GM19099 (cell line): ENCODE measurements around the gene TENM4.

Experiments used
- POLR2A ChIP-seq: IDR thresholded peaks from 3 replicates; pipeline ENCODE4 v1.6.1; 2011; ENCODE audit warnings: low read depth; ENCODE audit not compliant: insufficient read length; ENCODE audit errors: extremely low read depth

Gene TENM4

DNA sequence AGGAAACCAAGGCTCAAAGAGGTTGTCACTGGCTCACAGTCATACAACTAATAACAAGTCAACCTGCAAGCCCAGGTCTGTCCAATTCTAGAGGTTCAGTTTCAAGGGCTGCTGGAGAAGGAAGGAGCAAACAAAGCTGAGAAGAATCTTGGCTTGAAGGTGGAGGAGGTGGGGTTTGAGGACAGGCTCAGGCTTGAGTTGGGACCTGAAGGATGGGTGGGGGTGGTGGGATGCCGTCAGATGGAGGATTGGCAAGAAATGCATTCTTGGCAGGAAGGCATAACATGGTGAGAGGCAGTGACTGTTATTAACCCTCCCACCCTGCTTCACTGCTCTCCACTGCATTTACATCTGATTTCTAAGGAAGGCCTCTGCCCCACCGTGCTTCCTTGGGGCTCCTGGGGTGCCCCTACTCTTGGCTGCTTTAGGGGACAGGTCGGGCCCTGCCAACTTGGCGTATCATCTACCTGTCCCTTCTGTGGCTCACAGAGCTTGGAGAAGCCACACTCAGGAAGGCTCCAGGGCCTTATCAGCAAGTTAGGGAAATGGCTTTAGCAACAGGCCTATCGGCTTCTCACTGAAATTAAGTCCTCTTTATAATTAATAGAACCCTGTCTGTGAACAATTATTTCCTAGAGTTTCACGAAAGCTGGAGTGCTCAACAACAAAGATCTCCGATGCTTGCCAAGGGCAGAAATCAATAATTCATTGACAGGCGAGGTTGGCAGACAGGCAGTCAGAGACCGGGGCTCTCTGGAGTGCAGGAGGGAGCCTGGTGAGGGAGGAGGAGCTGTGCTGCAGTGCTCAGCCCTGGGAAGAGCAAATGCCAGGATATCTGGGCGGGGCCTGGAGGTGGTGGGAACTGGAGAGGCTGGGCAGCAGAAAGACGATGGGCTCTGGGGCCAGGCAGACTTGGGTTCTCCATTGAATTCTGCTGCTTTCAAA is 781.2 kb downstream of the TENM4 start:
- no peak for TF ChIP-seq POLR2A

DNA sequence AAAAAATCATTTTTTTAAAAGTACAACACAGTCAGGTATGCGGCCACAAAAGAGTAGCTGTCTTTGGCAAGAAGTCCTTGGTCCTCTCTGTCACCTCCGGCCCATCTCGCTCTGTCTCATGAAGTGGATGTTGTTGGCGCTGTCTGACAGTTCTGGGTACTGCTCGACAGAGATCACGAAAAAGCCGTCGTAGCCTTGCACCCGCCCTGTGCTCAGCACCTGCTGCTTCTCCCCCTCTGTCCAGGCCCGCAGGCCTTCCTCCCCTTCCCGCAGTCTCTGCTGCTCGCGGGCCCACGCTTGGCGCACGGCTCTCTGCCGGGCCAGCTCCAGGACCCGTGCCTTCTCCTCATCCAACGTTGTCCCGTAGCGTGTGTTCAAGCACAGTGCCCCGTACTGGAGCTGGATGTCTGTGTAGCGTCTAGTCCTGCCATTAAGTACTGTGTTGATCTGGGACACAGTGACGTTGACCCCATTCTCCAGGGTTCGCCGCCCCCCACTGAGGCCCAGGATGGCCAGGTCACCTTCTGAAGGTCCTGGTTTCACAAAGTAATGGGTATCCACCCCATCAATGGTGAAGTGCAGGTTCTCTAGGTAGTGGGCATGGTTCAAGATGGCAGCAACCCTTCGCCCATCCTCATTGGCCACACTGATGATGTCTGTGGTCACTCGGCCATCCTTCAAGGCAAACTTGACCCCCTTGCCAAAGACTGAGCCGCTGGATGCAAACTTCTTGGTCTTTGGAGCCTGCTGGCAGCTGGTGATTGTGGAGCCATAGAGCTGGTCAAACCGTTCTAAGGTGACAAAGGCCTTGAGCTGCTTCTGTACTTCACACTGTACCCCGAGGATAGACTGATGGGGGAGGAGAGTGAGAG is 782.6 kb downstream of the TENM4 start:
- no peak for TF ChIP-seq POLR2A

DNA sequence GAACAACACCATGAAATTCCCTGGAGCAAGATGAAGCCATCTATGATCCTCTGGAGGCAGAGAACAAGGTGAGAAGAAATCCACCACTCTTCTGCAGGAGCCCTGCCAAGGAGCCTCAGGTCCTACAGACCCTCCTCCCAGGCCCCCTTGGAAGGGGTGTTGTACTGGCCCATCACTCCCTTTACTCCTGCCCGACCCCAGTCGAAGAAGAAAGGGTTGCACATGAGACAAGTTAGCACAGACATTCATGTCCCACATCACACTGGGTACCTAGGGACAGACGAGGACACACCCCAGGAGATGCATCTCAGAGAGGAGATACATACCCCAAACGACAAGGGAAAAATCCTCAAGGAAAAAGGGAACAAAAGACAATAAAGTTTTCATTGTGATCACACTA is 783.4 kb downstream of the TENM4 start:
- TF ChIP-seq POLR2A: no peak

DNA sequence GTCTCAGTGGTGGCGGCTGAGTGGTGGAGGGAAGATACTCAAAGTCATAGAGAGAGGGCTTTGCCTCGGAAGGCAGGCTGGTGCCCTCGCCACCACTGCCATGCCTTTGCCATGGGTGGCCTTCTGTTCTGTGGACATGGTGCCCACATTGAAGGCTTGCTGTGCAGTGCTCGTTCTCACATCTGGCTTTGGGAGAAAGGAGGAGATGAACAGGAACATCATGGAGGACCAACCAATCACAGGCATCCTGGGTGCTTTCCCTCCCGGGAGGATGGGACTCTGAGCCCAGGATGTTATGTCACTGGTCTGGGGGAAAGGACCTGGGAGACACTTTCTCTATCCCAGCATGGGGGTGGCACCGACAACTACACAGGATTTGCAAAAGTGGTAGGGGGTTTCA is 783.8 kb downstream of the TENM4 start:
- no peak for TF ChIP-seq POLR2A

DNA sequence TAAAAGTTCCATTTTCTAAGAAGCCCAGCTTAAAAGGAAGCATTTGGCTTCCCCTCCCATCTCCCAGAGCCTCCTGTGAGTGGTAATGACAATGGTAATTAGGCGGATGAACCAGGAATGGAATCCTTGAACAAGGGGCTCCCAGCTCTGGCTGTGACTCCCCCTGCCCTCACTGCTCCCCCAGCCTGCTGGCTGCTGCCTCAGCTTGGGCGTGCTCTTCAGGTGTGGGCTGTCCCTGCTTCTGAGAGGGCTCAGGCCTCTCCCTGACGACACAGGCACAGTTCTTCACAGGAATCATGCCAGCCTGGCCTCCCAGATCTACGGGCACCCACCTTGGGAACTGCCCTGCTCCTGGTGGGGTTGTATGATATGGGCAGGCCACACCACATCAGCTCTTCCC is 784.5 kb downstream of the TENM4 start:
- TF ChIP-seq POLR2A: no peak

DNA sequence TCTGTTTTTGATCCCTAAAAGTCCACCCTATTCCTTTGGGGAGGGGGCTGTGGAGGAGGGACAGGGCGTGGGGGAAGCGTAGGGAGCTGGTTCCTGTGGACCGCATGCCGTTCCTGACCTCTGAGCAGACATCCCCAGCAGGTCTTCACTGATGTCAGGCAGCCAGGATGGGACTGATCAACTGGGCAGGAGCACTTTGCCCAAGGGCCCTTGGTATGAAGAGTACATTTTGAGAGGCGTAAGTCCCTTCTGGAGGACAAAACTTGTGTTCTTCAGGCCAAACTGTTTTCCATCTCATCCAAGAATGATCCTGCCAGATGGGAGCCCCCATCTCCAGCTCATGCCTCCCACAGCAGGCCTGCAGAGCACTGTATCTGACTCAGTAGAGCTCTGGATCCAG is 785.3 kb downstream of the TENM4 start:
- no peak for TF ChIP-seq POLR2A

DNA sequence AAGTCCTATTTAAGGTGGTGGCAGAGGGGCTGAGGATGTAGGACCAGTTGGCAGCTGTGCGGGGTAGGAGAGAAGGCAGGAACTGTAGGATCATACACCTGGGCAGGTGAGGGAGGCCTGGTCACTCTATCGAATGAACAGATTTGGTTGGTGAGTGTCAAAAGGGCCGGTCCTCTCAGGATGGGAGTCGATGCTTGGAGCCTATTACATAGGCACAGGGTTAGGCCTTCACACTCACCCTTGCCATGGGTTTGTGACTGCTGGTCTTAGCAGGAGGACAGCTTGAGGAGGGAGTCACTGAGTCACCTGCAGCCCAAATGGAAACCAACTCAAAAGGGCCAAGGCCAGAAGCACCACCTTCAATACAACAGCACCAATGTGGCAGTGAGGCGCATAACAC is 786.0 kb downstream of the TENM4 start:
- no peak for TF ChIP-seq POLR2A

DNA sequence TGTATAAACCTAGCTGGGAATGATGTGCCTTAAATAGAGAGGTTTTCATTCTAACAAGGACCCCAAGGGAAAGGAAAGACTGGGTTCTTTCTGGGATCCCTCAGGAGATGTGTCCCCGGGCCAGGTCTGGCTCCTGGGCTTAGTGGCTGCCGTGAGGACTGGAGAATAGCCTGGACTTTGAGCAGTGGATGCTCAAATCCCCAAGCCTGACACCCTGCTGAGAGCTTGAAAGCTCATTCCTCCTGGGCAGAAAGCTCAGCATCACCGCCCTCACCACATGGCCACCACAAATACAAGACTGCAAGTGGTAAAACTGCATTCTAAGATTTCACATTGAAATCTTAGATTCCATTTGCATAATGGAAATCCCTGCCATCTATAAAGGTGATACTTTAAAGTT is 786.8 kb downstream of the TENM4 start:
- TF ChIP-seq POLR2A: no peak

DNA sequence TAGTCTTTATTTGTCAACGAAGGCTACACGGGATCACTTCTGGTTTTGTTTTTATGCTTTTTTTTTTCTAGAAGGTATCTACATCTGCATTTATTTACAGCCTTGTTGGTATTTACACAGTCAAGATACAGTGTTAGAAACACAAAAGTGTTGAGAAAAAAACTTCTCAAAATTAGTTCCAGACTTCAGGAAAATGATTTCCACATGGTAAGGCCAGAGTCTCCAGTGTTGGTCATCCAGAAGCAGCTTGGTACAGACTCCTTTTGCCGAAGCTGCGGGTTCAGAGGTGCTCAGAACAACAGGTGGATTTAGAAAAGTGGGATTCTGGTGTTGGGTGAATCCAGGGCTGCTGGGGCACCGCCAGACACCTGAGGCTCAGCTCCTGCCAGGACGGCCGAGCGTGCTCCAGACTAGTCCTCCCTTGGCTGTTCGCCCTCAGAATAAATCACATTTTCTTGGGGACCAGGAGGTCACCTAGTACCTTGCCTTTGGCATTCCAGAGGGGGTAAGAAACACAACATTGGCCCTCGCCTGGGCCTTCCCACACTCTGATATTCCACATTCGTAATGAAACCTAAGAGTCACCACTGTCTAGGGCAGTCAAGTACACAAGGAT is 787.4 kb downstream of the TENM4 start:
- TF ChIP-seq POLR2A: no peak

DNA sequence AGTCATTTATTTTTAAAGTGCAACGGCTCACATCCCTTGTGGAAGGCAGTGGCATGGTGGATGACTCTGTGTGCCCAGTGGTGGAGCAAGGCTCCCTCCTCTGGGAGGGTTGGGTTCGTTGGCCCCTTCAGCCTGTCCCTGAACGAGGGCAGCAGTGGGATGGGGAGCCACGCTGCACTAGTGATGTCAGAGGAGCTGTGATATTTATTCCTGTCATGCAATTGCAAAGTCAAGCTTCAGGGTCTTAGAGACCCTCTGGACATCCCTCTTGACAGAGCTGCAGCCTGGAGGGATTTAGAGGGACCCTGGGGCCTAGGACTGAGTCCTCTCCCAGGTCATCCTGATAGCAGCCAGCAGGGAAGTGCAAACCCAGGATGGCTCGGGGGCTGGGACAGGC is 788.0 kb downstream of the TENM4 start:
- no peak for TF ChIP-seq POLR2A

DNA sequence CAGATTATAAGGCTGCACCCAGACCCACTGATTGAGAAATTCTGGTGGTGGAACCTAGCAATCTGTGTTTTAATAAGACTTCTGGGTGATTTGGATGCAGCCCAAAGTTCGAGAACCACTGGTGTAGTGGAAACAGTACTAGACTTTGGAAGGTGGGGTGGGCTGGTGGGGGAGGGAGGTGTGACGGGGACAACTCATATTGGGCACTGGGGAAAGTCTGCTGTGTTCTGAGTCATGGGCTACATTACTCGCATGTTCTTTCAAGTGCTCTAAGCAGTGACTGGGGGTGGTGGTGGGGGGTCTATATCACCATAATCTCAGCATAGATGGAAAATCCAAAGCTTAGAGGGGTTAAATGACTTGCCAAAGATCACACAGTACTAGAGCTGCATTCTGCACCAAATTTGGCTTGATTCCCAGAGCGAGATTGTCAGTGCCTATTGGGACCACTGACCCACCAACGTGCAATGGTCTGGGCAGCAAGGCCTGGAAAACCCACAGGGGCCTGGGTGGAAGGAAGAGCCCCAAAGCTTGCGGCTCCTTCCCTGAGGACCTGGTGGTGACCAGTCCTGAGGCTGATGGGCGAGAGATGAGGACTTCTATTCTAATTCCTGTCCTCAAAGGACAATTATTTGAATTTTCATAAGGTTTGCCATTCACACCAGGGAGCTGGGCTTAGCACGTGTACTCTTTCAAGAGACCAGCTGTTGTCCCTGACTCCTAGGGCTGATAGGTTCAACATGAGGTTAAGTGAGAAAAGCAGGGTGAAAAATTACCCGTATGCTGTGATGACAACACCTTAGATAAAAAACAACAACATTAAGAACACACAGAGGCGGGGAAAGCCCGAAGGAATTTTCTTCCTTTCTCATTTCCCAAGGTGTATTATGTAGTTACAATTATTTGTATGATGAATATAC is 788.6 kb downstream of the TENM4 start:
- TF ChIP-seq POLR2A: no peak

DNA sequence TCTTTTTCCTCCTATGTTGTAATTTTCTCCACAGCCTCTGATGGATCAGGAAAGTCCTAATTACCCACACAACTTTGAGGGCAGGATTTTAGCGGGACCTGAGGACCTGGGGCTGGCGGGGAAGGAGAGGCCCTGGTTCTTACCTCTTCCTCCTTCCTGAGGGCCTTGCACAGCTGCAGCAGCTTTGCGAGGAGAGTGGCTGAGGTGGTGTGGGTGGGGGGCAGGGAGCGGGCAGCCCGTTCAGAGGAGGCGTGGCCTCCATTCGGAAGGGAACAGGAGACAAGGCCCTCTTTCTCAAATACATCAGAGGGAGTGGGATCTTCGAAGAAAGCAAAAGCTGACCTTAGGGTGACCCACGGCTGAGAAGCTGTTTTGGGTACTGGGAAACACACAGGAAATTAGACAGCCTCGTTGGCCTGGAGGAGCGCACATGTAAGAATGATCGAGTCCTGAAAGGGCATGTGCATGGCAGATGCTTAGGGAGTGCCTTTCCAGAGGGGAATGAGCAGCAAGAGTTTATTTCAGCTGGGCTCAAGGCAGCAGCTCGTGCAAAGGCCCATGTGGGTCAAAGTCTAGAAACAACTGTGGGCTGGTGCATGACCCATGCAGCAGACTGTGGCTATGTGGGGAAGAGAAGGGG is 789.6 kb downstream of the TENM4 start:
- no peak for TF ChIP-seq POLR2A

DNA sequence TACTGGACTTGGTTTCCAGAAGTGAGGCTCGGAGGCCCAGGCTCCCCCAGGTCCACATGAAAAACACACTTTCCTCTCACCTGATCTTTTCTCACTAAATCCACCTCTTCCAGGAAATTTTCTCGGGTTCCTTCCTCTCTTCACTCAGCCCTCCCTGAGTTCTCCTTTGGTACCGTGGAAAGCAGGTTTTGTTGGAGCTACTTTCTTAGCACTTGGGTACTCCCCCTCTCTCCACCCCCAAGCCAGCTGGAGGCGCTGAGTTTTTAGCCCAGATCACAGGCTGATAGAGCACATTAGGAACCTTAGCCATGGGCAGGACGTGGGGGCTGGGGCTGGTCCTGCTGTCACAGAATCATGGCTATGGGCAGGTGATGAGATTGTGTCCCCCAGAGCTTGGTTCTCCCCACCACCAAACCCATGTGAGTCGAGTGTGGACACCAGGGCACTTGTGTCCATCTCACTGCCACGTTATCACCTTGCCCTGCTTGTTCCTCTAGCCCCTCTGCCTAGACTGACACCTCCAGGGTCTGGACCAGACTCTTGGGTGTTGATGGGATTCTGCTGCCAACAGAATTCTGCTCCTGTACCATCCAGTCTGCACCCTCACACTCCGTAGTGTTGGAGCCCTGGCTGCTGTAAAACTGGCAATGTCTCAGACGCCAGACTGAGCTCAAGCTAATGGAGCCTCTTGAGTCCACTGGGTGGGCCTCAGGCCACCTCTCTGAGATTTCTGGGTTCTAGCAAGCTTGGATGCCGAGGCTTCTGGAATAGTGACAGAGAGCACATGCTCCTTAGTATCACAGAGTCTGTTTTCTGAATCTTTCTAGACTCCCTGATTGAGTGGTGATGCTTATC is 791.2 kb downstream of the TENM4 start:
- no peak for TF ChIP-seq POLR2A
